ENCODE results near the gene ANXA6.
A peak's percentile ranks its signal among the peaks of the same experiment; 100 is the strongest.

Gene ANXA6

GRCh38 chr5:151067632-151068432, 89.7 kb downstream of the ANXA6 start:
- H3K4me3 ChIP-seq (replicated peaks; ENCODE audit: low read depth, low read length): no peak overlapping the region
- DNase-seq (ENCODE audit: low read depth): no peak
- TF ChIP-seq CTCF (IDR thresholded peaks at IDR 0.05; ENCODE audit: low read length, missing control alignments): no peak

- no peak for TF ChIP-seq CTCF (IDR thresholded peaks at IDR 0.05; ENCODE audit: low read length, missing control alignments)
- no peak overlapping the region for H3K4me3 ChIP-seq (replicated peaks; ENCODE audit: low read depth, low read length)
- DNase-seq (ENCODE audit: low read depth): no peak
Observed at GRCh38 chr5:151066920-151067319, 90.7 kb downstream of the ANXA6 start.

GRCh38 chr5:151065609-151066008, 92.0 kb downstream of the ANXA6 start:
- TF ChIP-seq CTCF (IDR thresholded peaks at IDR 0.05; ENCODE audit: low read length, missing control alignments): no peak
- no peak overlapping the region for H3K4me3 ChIP-seq (replicated peaks; ENCODE audit: low read depth, low read length)
- DNase-seq (ENCODE audit: low read depth): no peak

GRCh38 chr5:151064916-151065499, 92.6 kb downstream of the ANXA6 start:
- DNase-seq (ENCODE audit: low read depth): no peak
- H3K4me3 ChIP-seq (replicated peaks; ENCODE audit: low read depth, low read length): no peak overlapping the region
- no peak for TF ChIP-seq CTCF (IDR thresholded peaks at IDR 0.05; ENCODE audit: low read length, missing control alignments)

GRCh38 chr5:151063142-151063989, 94.2 kb downstream of the ANXA6 start:
- no peak overlapping the region for H3K4me3 ChIP-seq (replicated peaks; ENCODE audit: low read depth, low read length)
- TF ChIP-seq CTCF (IDR thresholded peaks at IDR 0.05; ENCODE audit: low read length, missing control alignments): no peak
- peak; percentile 79 for DNase-seq (ENCODE audit: low read depth)

- no peak overlapping the region for H3K4me3 ChIP-seq (replicated peaks; ENCODE audit: low read depth, low read length)
- DNase-seq (ENCODE audit: low read depth): no peak
- no peak for TF ChIP-seq CTCF (IDR thresholded peaks at IDR 0.05; ENCODE audit: low read length, missing control alignments)
Observed at GRCh38 chr5:151062405-151063141, 95.0 kb downstream of the ANXA6 start.
